ENCODE results near the gene THYN1.
A peak's percentile ranks its signal among the peaks of the same experiment; 100 is the strongest.

- peak in 3 of 4 experiments; percentile 10 to 30 (median 22) for TF ChIP-seq CTCF (IDR thresholded peaks at IDR 0.05)
- TF ChIP-seq POLR2A (IDR thresholded peaks at IDR 0.05) = no peak
Observed at GRCh38 chr11:134244593-134244992, 8.6 kb downstream of the THYN1 start.

Measured in uterus (tissue), 2 donors.